Measurements from ENCODE around the gene SHISA4.

DNA sequence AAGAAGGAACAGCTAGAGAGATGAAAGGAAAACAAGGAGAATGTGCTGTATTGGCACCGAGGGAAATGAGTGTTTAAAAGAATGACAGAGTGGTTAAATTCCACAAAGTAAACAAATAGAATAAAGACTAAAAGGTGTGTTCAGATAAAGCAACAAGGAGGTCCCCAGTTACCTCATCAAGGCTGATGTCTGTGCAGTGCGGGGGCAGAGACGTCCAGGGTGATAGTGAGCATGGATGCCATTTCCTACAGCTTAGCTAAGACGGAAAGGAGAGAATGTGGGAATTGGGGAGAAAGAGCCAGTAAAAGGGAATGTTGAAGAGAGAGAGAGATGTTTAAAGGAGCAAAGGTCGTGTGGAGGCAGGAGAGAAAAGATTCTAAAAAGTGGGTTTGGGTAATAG is 42.1 kb downstream of the SHISA4 start:
- TF ChIP-seq, protein P1, sequence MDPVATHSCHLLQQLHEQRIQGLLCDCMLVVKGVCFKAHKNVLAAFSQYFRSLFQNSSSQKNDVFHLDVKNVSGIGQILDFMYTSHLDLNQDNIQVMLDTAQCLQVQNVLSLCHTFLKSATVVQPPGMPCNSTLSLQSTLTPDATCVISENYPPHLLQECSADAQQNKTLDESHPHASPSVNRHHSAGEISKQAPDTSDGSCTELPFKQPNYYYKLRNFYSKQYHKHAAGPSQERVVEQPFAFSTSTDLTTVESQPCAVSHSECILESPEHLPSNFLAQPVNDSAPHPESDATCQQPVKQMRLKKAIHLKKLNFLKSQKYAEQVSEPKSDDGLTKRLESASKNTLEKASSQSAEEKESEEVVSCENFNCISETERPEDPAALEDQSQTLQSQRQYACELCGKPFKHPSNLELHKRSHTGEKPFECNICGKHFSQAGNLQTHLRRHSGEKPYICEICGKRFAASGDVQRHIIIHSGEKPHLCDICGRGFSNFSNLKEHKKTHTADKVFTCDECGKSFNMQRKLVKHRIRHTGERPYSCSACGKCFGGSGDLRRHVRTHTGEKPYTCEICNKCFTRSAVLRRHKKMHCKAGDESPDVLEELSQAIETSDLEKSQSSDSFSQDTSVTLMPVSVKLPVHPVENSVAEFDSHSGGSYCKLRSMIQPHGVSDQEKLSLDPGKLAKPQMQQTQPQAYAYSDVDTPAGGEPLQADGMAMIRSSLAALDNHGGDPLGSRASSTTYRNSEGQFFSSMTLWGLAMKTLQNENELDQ (tag by site-specific recombination; IDR thresholded peaks at IDR 0.05; ENCODE audit: low read depth): no peak
- TF ChIP-seq, protein P2, sequence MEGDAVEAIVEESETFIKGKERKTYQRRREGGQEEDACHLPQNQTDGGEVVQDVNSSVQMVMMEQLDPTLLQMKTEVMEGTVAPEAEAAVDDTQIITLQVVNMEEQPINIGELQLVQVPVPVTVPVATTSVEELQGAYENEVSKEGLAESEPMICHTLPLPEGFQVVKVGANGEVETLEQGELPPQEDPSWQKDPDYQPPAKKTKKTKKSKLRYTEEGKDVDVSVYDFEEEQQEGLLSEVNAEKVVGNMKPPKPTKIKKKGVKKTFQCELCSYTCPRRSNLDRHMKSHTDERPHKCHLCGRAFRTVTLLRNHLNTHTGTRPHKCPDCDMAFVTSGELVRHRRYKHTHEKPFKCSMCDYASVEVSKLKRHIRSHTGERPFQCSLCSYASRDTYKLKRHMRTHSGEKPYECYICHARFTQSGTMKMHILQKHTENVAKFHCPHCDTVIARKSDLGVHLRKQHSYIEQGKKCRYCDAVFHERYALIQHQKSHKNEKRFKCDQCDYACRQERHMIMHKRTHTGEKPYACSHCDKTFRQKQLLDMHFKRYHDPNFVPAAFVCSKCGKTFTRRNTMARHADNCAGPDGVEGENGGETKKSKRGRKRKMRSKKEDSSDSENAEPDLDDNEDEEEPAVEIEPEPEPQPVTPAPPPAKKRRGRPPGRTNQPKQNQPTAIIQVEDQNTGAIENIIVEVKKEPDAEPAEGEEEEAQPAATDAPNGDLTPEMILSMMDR (tag by site-specific recombination; IDR thresholded peaks at IDR 0.05): no peak
- no peak for TF ChIP-seq YY1 (tag by site-specific recombination; IDR thresholded peaks at IDR 0.05)
- no peak for TF ChIP-seq ZNF529 (tag by site-specific recombination; IDR thresholded peaks at IDR 0.05; ENCODE audit: insufficient replicate concordance)
- no peak for TF ChIP-seq ZNF558 (tag by site-specific recombination; IDR thresholded peaks at IDR 0.05)
- TF ChIP-seq ZNF138 (tag by site-specific recombination; IDR thresholded peaks at IDR 0.05; ENCODE audit: borderline replicate concordance): no peak

Measured in HEK293 (cell line).